Mesenchymal stem cell (in vitro differentiated cells and primary cell): ENCODE measurements around the gene ARL6IP4.
A peak's percentile ranks its signal among the peaks of the same experiment; 100 is the strongest.

Experiments used
- DNase-seq: peaks from one replicate; pipeline ENCODE4 v3.0.0-alpha.2; 2013
- H2AFZ ChIP-seq: one replicate; pipeline ENCODE4 v1.6.1; 2013; ENCODE audit warnings: low read depth, mild to moderate bottlenecking, control low read depth, inconsistent platforms, low read length, moderate library complexity
- H2AK5ac ChIP-seq: 2 replicates; pipeline ENCODE4 v1.6.1; 2013; ENCODE audit warnings: low read length, moderate library complexity, mild to moderate bottlenecking, inconsistent platforms; ENCODE audit not compliant: severe bottlenecking
- H2BK120ac ChIP-seq: one replicate; pipeline ENCODE4 v1.6.1; 2013; ENCODE audit warnings: low read depth, mild to moderate bottlenecking, inconsistent platforms, low read length, moderate library complexity
- H2BK12ac ChIP-seq, 2 experiments: one replicate each; pipeline ENCODE4 v1.6.1; 2013; ENCODE audit warnings: inconsistent platforms in 2 of 2, low read length in 2 of 2, mild to moderate bottlenecking in 2 of 2, moderate library complexity in 2 of 2, control low read depth in 1 of 2
- H2BK15ac ChIP-seq: one replicate; pipeline ENCODE4 v1.6.1; 2013; ENCODE audit warnings: mild to moderate bottlenecking, low read depth, inconsistent platforms; ENCODE audit not compliant: poor library complexity, severe bottlenecking
- H2BK5ac ChIP-seq: 2 replicates; pipeline ENCODE4 v1.6.1; 2013; ENCODE audit warnings: low read depth, mild to moderate bottlenecking, low read length, control low read depth, inconsistent platforms; ENCODE audit not compliant: poor library complexity, severe bottlenecking
- H3K14ac ChIP-seq, 2 experiments: one replicate each; pipeline ENCODE4 v1.6.1; 2013; ENCODE audit warnings: inconsistent platforms in 2 of 2, low read length in 2 of 2, control low read depth in 1 of 2, mild to moderate bottlenecking in 1 of 2, moderate library complexity in 1 of 2
- H3K18ac ChIP-seq, 2 experiments: one replicate each; pipeline ENCODE4 v1.6.1; 2013; ENCODE audit warnings: inconsistent platforms in 2 of 2, low read length in 2 of 2, control low read depth in 1 of 2, low read depth in 1 of 2, mild to moderate bottlenecking in 1 of 2
- H3K23ac ChIP-seq, 2 experiments: one replicate each; pipeline ENCODE4 v1.6.1; 2013; ENCODE audit warnings: inconsistent platforms in 2 of 2, low read length in 2 of 2, mild to moderate bottlenecking in 2 of 2, moderate library complexity in 2 of 2, control low read depth in 1 of 2
- H3K27ac ChIP-seq: 2 replicates; pipeline ENCODE4 v1.5.1; 2013; ENCODE audit warnings: mild to moderate bottlenecking, moderate library complexity, low read length, control low read depth, inconsistent platforms; ENCODE audit not compliant: poor library complexity, severe bottlenecking
- H3K27me3 ChIP-seq, 2 experiments: 2 replicates each; pipeline versions ENCODE4 v1.6.1 to v1.7.0; 2013; ENCODE audit warnings: low read length in 2 of 2, mild to moderate bottlenecking in 2 of 2, moderate library complexity in 2 of 2, control low read depth in 1 of 2, inconsistent platforms in 1 of 2; ENCODE audit not compliant: control insufficient read depth in 1 of 2, insufficient read depth in 1 of 2
- H3K36me3 ChIP-seq, 2 experiments: 2 replicates each; pipeline versions ENCODE4 v1.6.1 to v1.7.0; 2013; ENCODE audit warnings: low read length in 2 of 2, control low read depth in 1 of 2, inconsistent platforms in 1 of 2, low read depth in 1 of 2, mild to moderate bottlenecking in 1 of 2; ENCODE audit not compliant: insufficient read depth in 2 of 2, control insufficient read depth in 1 of 2
- H3K4ac ChIP-seq, 2 experiments: one replicate each; pipeline ENCODE4 v1.6.1; 2013; ENCODE audit warnings: inconsistent platforms in 2 of 2, low read length in 2 of 2, mild to moderate bottlenecking in 2 of 2, moderate library complexity in 2 of 2, control low read depth in 1 of 2, low read depth in 1 of 2
- H3K4me1 ChIP-seq: 2 replicates; pipeline ENCODE4 v1.6.1; 2013; ENCODE audit warnings: low read depth, low read length, control low read depth; ENCODE audit not compliant: control insufficient read depth, insufficient read depth
- H3K4me2 ChIP-seq: 2 replicates; pipeline ENCODE4 v1.6.1; 2013; ENCODE audit warnings: low read length, mild to moderate bottlenecking, inconsistent platforms; ENCODE audit not compliant: poor library complexity, severe bottlenecking
- H3K4me3 ChIP-seq, 2 experiments: 2 replicates each; pipeline versions ENCODE4 v1.5.1 to v1.7.0; 2013; ENCODE audit warnings: low read length in 2 of 2, mild to moderate bottlenecking in 2 of 2, control low read depth in 1 of 2, low read depth in 1 of 2; ENCODE audit not compliant: insufficient read depth in 1 of 2
- H3K79me1 ChIP-seq: replicated peaks from 2 replicates; pipeline ENCODE4 v1.6.1; 2013; ENCODE audit warnings: mild to moderate bottlenecking, control low read depth, low read length, inconsistent platforms; ENCODE audit not compliant: poor library complexity, severe bottlenecking
- H3K9ac ChIP-seq: 2 replicates; pipeline ENCODE4 v1.7.0; 2013; ENCODE audit warnings: mild to moderate bottlenecking, low read length, moderate library complexity
- H3K9me3 ChIP-seq: 2 replicates; pipeline ENCODE4 v1.7.0; 2013; ENCODE audit warnings: mild to moderate bottlenecking, low read length; ENCODE audit not compliant: control insufficient read depth
- H4K8ac ChIP-seq: one replicate; pipeline ENCODE4 v1.6.1; 2013; ENCODE audit warnings: inconsistent platforms, mild to moderate bottlenecking, low read length, moderate library complexity
- H4K91ac ChIP-seq: one replicate; pipeline ENCODE4 v1.6.1; 2013; ENCODE audit warnings: mild to moderate bottlenecking, low read length, inconsistent platforms
- WGBS: methylation state at CpG from one replicate; pipeline ENCODE4 v1.1.7; 2013; ENCODE audit warnings: mixed read lengths; 5-methylcytosine and 5-hydroxymethylcytosine counted together

The ARL6IP4 gene

GRCh38 chr12:122999196-122999946 is 18.9 kb downstream of the ARL6IP4 start:
- Histone ChIP-seq H3K79me1 (no peaks in the 10 kb centered on the region), H4K91ac (no peak overlapping the region), H3K27me3 (no peaks in the 10 kb centered on the region), H3K4me1 (peaks cover 5% of the 10 kb centered on the region), H3K23ac (no peak overlapping the region), H2BK120ac (no peak overlapping the region), H3K9me3 (no peaks in the 10 kb centered on the region), H3K4me3 (no peak overlapping the region), H2AK5ac (no peak overlapping the region), H2AFZ (no peak overlapping the region), H2BK15ac (no peak overlapping the region), H3K4ac (no peak overlapping the region), H3K4me2 (no peak overlapping the region), H4K8ac (no peak overlapping the region), H2BK5ac (no peak overlapping the region), H3K9ac (no peak overlapping the region), H3K14ac (no peak overlapping the region), H3K27ac (no peak overlapping the region), H3K18ac (no peak overlapping the region), H2BK12ac (no peak overlapping the region), H3K36me3 (peaks cover 32 to 49% of the 10 kb centered on the region in 2 experiments)
- no peak for DNase-seq
- 94% methylated on average over 6 of the region's 8 CpGs for WGBS

- H3K4ac ChIP-seq = no peak overlapping the region
- no peaks in the 10 kb centered on the region for H3K79me1 ChIP-seq
- H2BK15ac ChIP-seq = no peak overlapping the region
- H3K23ac ChIP-seq = no peak overlapping the region
- H3K27ac ChIP-seq = no peak overlapping the region
- WGBS = 95% methylated on average over 18 of the region's 20 CpGs
- H2AFZ ChIP-seq = no peak overlapping the region
- H3K4me3 ChIP-seq = peak overlapping the region in 1 of 2 experiments; percentile 9
- H2BK12ac ChIP-seq = no peak overlapping the region
- no peak overlapping the region for H2AK5ac ChIP-seq
- no peak overlapping the region for H3K4me2 ChIP-seq
- peaks cover 35 to 49% of the 10 kb centered on the region in 2 experiments for H3K36me3 ChIP-seq
- H4K8ac ChIP-seq = no peak overlapping the region
- H3K9ac ChIP-seq = no peak overlapping the region
- no peaks in the 10 kb centered on the region for H3K9me3 ChIP-seq
- H4K91ac ChIP-seq = no peak overlapping the region
- DNase-seq = no peak
- H2BK5ac ChIP-seq = no peak overlapping the region
- no peak overlapping the region for H2BK120ac ChIP-seq
- no peak overlapping the region for H3K18ac ChIP-seq
- H3K27me3 ChIP-seq = no peaks in the 10 kb centered on the region
- H3K4me1 ChIP-seq = peaks cover 5% of the 10 kb centered on the region
- H3K14ac ChIP-seq = no peak overlapping the region
Observed at GRCh38 chr12:122999986-123000420, 19.5 kb downstream of the ARL6IP4 start.

GRCh38 chr12:123000578-123000977 is 20.1 kb downstream of the ARL6IP4 start:
- Histone ChIP-seq H2BK15ac (no peak overlapping the region), H2BK5ac (no peak overlapping the region), H3K9me3 (no peaks in the 10 kb centered on the region), H4K8ac (no peak overlapping the region), H2AFZ (no peak overlapping the region), H3K79me1 (no peaks in the 10 kb centered on the region), H3K4ac (no peak overlapping the region), H3K27ac (no peak overlapping the region), H2AK5ac (no peak overlapping the region), H3K9ac (no peak overlapping the region), H3K18ac (no peak overlapping the region), H4K91ac (no peak overlapping the region), H2BK120ac (no peak overlapping the region), H3K23ac (no peak overlapping the region), H2BK12ac (no peak overlapping the region), H3K4me3 (no peak overlapping the region), H3K4me2 (no peak overlapping the region), H3K27me3 (no peaks in the 10 kb centered on the region), H3K36me3 (peaks cover 39 to 49% of the 10 kb centered on the region in 2 experiments), H3K14ac (no peak overlapping the region), H3K4me1 (peaks cover 5% of the 10 kb centered on the region)
- DNase-seq = no peak
- whole genome bisulfite sequencing = 97% methylated on average over 10 of the region's 10 CpGs

- no peak overlapping the region for H3K23ac ChIP-seq
- H4K91ac ChIP-seq = no peak overlapping the region
- H4K8ac ChIP-seq = no peak overlapping the region
- H3K18ac ChIP-seq = no peak overlapping the region
- no peak overlapping the region for H2BK5ac ChIP-seq
- DNase-seq = no peak
- WGBS = 97% methylated on average over 3 of the region's 3 CpGs
- no peak overlapping the region for H2BK12ac ChIP-seq
- H2BK15ac ChIP-seq = no peak overlapping the region
- no peak overlapping the region for H2AFZ ChIP-seq
- no peak overlapping the region for H3K4me3 ChIP-seq
- peaks cover 39 to 42% of the 10 kb centered on the region in 2 experiments for H3K36me3 ChIP-seq
- H3K79me1 ChIP-seq = no peaks in the 10 kb centered on the region
- H3K14ac ChIP-seq = no peak overlapping the region
- no peaks in the 10 kb centered on the region for H3K9me3 ChIP-seq
- no peaks in the 10 kb centered on the region for H3K27me3 ChIP-seq
- H3K4me2 ChIP-seq = no peak overlapping the region
- no peak overlapping the region for H2BK120ac ChIP-seq
- H3K9ac ChIP-seq = no peak overlapping the region
- no peak overlapping the region for H3K4ac ChIP-seq
- no peak overlapping the region for H3K27ac ChIP-seq
- no peak overlapping the region for H2AK5ac ChIP-seq
- H3K4me1 ChIP-seq = peaks cover 5% of the 10 kb centered on the region
Observed at GRCh38 chr12:123001464-123001863, 21.0 kb downstream of the ARL6IP4 start.
